Naive thymus-derived CD8-positive, alpha-beta T cell (primary cell): Measurements from ENCODE around the gene FYB1. TPM values are rescaled to one million over a fixed set of nuclear protein-coding genes. Genes with fewer than 3 reads are reported as not detected.

Experiments used
- ATAC-seq, 2 donors: fragments of 150-1000 bp; cut with Tn5 transposase in 1 of 2; sonication (Bioruptor Pico), chemical (Tn5 transposase) in 1 of 2; 1 replicate in 1 of 2; 2 replicates in 1 of 2; pipeline ENCODE4 v1.10.0; 2021; ENCODE audit warnings: mild to moderate bottlenecking in 2 of 2, moderate library complexity in 2 of 2
- POLR2A ChIA-PET: fragments of 350-600 bp; sonication (Branson Sonifier 250); formaldehyde crosslinking; loops from one replicate; lab custom pipeline; 2021; ENCODE audit warnings: antibody characterized with exemption; lab: Charles Lee
- DNase-seq, 10 donors: peaks; one replicate each; pipeline versions ENCODE4 v3.0.0 to v3.0.0-alpha.2; 2020 to 2022
- H3K27ac Mint-ChIP-seq, 10 donors: one replicate each; pipeline ENCODE4 v1.8.0; 2020 to 2022; ENCODE audit warnings: mild to moderate bottlenecking in 10 of 10, mixed read lengths in 10 of 10, moderate library complexity in 4 of 10, inconsistent platforms in 1 of 10
- H3K27me3 Mint-ChIP-seq, 5 donors: one replicate each; pipeline ENCODE4 v1.8.0; 2021 to 2022; ENCODE audit warnings: mixed read lengths in 5 of 5
- H3K36me3 Mint-ChIP-seq, 3 donors: one replicate each; pipeline ENCODE4 v1.8.0; 2020 to 2022; ENCODE audit warnings: mixed read lengths in 3 of 3, mild to moderate bottlenecking in 2 of 3, inconsistent platforms in 1 of 3
- H3K4me1 Mint-ChIP-seq, 4 donors: one replicate each; pipeline ENCODE4 v1.8.0; 2021 to 2022; ENCODE audit warnings: mixed read lengths in 4 of 4
- H3K4me3 Mint-ChIP-seq, 10 donors: one replicate each; pipeline ENCODE4 v1.8.0; 2020 to 2022; ENCODE audit warnings: mild to moderate bottlenecking in 10 of 10, mixed read lengths in 10 of 10, moderate library complexity in 6 of 10, inconsistent platforms in 1 of 10
- H3K9me3 Mint-ChIP-seq, 9 donors: one replicate each; pipeline ENCODE4 v1.8.0; 2020 to 2022; ENCODE audit warnings: mixed read lengths in 9 of 9, mild to moderate bottlenecking in 3 of 9, inconsistent platforms in 1 of 9, moderate library complexity in 1 of 9
- polyA plus RNA-seq, 3 donors: library from polyadenylated mRNA; unstranded; fragments of 300-500 nt; fragmentation: Illumina TruSeq; gene quantifications; one replicate each; pipeline ENCODE4 v1.2.3, GENCODE V29; 2021
- total RNA-seq, 8 experiments: library from RNA in 2 of 8; stranded (reverse) in 2 of 8; gene quantifications; one replicate each; pipeline ENCODE4 v1.2.3 and lab custom pipeline; 2021 to 2026

The FYB1 gene
- total and polyA plus RNA-seq, 5 experiments from 2014 or later: 181 to 642 (median 431) TPM

GRCh38 chr5:39091940-39092580 is 127.3 kb downstream of the FYB1 start:
- H3K27ac Mint-ChIP-seq: peak overlapping the region in 1 of 10 donors; percentile 53
- no peaks in the 10 kb centered on the region for H3K9me3 Mint-ChIP-seq
- H3K4me3 Mint-ChIP-seq: no peak overlapping the region
- H3K36me3 Mint-ChIP-seq: no peaks in the 10 kb centered on the region
- no peak for DNase-seq
- peaks cover 0 to 1% (median under 1%) of the 10 kb centered on the region in 4 donors for H3K4me1 Mint-ChIP-seq
- POLR2A ChIA-PET: no interaction called here
- H3K27me3 Mint-ChIP-seq: peaks cover 0 to 8% (median 0%) of the 10 kb centered on the region in 5 donors
- no peak for ATAC-seq

GRCh38 chr5:39083968-39084367 is 135.4 kb downstream of the FYB1 start:
- DNase-seq (no peak), ATAC-seq (no peak)
- Mint-ChIP-seq H3K36me3 (peaks cover 0 to 2% (median 0%) of the 10 kb centered on the region in 3 donors), H3K4me3 (no peak overlapping the region), H3K27ac (no peak overlapping the region), H3K9me3 (no peaks in the 10 kb centered on the region), H3K4me1 (peaks cover 0 to 3% (median under 1%) of the 10 kb centered on the region in 4 donors), H3K27me3 (peaks cover 13 to 44% (median 26%) of the 10 kb centered on the region in 5 donors)
- POLR2A ChIA-PET: no interaction called here

GRCh38 chr5:39082995-39083394 is 136.4 kb downstream of the FYB1 start:
- no peak overlapping the region for H3K27ac Mint-ChIP-seq
- H3K4me1 Mint-ChIP-seq: peaks cover 0 to 3% (median under 1%) of the 10 kb centered on the region in 4 donors
- H3K9me3 Mint-ChIP-seq: no peaks in the 10 kb centered on the region
- POLR2A ChIA-PET: no interaction called here
- ATAC-seq: no peak
- no peak overlapping the region for H3K4me3 Mint-ChIP-seq
- H3K27me3 Mint-ChIP-seq: peaks cover 16 to 44% (median 26%) of the 10 kb centered on the region in 5 donors
- H3K36me3 Mint-ChIP-seq: peaks cover 0 to 2% (median 0%) of the 10 kb centered on the region in 3 donors
- no peak for DNase-seq

- H3K27ac Mint-ChIP-seq: peak overlapping the region in 1 of 10 donors; percentile 59
- DNase-seq (peak in 2 of 10 donors; percentile 19 to 25), ATAC-seq (no peak)
- peaks cover 0 to 2% (median 0%) of the 10 kb centered on the region in 3 donors for H3K36me3 Mint-ChIP-seq
- POLR2A ChIA-PET: no interaction called here
- H3K9me3 Mint-ChIP-seq: no peaks in the 10 kb centered on the region
- H3K4me3 Mint-ChIP-seq: no peak overlapping the region
- H3K27me3 Mint-ChIP-seq: peaks cover 23 to 59% (median 30%) of the 10 kb centered on the region in 5 donors
- peaks cover 0 to 18% (median 4%) of the 10 kb centered on the region in 4 donors for H3K4me1 Mint-ChIP-seq
These were observed 138.7 kb downstream of the FYB1 start for GRCh38 chr5:39080597-39081204.

GRCh38 chr5:39080168-39080567 is 139.2 kb downstream of the FYB1 start:
- H3K36me3 Mint-ChIP-seq: peaks cover 0 to 2% (median 0%) of the 10 kb centered on the region in 3 donors
- POLR2A ChIA-PET: no interaction called here
- H3K9me3 Mint-ChIP-seq: no peaks in the 10 kb centered on the region
- peaks cover 21 to 54% (median 30%) of the 10 kb centered on the region in 5 donors for H3K27me3 Mint-ChIP-seq
- H3K4me1 Mint-ChIP-seq: peaks cover 3 to 22% (median 7%) of the 10 kb centered on the region in 4 donors
- no peak overlapping the region for H3K4me3 Mint-ChIP-seq
- DNase-seq (no peak), ATAC-seq (no peak)
- H3K27ac Mint-ChIP-seq: no peak overlapping the region

GRCh38 chr5:39079147-39079546 is 140.2 kb downstream of the FYB1 start:
- POLR2A ChIA-PET: interaction anchor here (0.5 to 0.7 kb wide), 2 partner anchors 39 to 469 kb away, joined by 3 to 4 read pairs; no protein-coding TSS in a partner anchor
- peaks cover 21 to 50% (median 30%) of the 10 kb centered on the region in 5 donors for H3K27me3 Mint-ChIP-seq
- H3K9me3 Mint-ChIP-seq: no peaks in the 10 kb centered on the region
- no peak overlapping the region for H3K4me3 Mint-ChIP-seq
- DNase-seq (no peak), ATAC-seq (no peak)
- H3K4me1 Mint-ChIP-seq: peaks cover 6 to 23% (median 10%) of the 10 kb centered on the region in 4 donors
- no peak overlapping the region for H3K27ac Mint-ChIP-seq
- H3K36me3 Mint-ChIP-seq: peaks cover 0 to 2% (median 0%) of the 10 kb centered on the region in 3 donors

GRCh38 chr5:39076757-39077728 is 142.3 kb downstream of the FYB1 start:
- no peaks in the 10 kb centered on the region for H3K9me3 Mint-ChIP-seq
- peaks cover 0 to 8% (median 0%) of the 10 kb centered on the region in 3 donors for H3K36me3 Mint-ChIP-seq
- ATAC-seq (no peak), DNase-seq (no peak)
- peak overlapping the region in 3 of 10 donors; percentile 1 to 54 (median 18) for H3K4me3 Mint-ChIP-seq
- POLR2A ChIA-PET: no interaction called here
- peak overlapping the region in 3 of 10 donors; percentile 57 to 92 (median 70) for H3K27ac Mint-ChIP-seq
- H3K4me1 Mint-ChIP-seq: peaks cover 13 to 36% (median 17%) of the 10 kb centered on the region in 4 donors
- H3K27me3 Mint-ChIP-seq: peaks cover 15 to 36% (median 27%) of the 10 kb centered on the region in 5 donors

- Mint-ChIP-seq H3K9me3 (no peaks in the 10 kb centered on the region), H3K36me3 (peaks cover 0 to 11% (median 0%) of the 10 kb centered on the region in 3 donors), H3K4me1 (peaks cover 15 to 43% (median 22%) of the 10 kb centered on the region in 4 donors), H3K27me3 (peaks cover 10 to 28% (median 26%) of the 10 kb centered on the region in 5 donors), H3K27ac (peak overlapping the region in 1 of 10 donors; percentile 92), H3K4me3 (peak overlapping the region in 5 of 10 donors; percentile 22 to 96 (median 46))
- POLR2A ChIA-PET: no interaction called here
- DNase-seq (no peak), ATAC-seq (no peak)
These were observed 143.1 kb downstream of the FYB1 start for GRCh38 chr5:39076101-39076756.

GRCh38 chr5:39074017-39074814 is 145.1 kb downstream of the FYB1 start, which contains the start of gene RICTOR:
TSS of gene RICTOR (minus strand) at chr5:39074399. CDS start at chr5:39074377, 22 bp downstream.
- Mint-ChIP-seq H3K27me3 (peaks cover 4 to 23% (median 16%) of the 10 kb centered on the region in 5 donors), H3K4me1 (peaks cover 15 to 56% (median 31%) of the 10 kb centered on the region in 4 donors), H3K27ac (peak within 1 kb of the TSS; percentile 94 to 99 (median 96)), H3K36me3 (peaks cover 0 to 21% (median 11%) of the 10 kb centered on the region in 3 donors), H3K4me3 (peak within 1 kb of the TSS; percentile 90 to 98 (median 96)), H3K9me3 (no peaks in the 10 kb centered on the region)
- peak; percentile 68 to 73 for ATAC-seq
- DNase-seq: peak; percentile 81 to 94 (median 90)
- POLR2A ChIA-PET: interaction anchor here (0.8 to 1.6 kb wide), 4 partner anchors 13 to 144 kb away, joined by 3 to 4 read pairs (median 4); no protein-coding TSS in a partner anchor

GRCh38 chr5:39073767-39074016 is 145.7 kb downstream of the FYB1 start:
- no peaks in the 10 kb centered on the region for H3K9me3 Mint-ChIP-seq
- peaks cover under 1 to 25% (median 14%) of the 10 kb centered on the region in 3 donors for H3K36me3 Mint-ChIP-seq
- peak overlapping the region; percentile 91 to 99 (median 96) for H3K27ac Mint-ChIP-seq
- ATAC-seq (peak; percentile 12 to 39), DNase-seq (peak in 2 of 10 donors; percentile 24 to 36)
- H3K4me1 Mint-ChIP-seq: peaks cover 15 to 59% (median 34%) of the 10 kb centered on the region in 4 donors
- H3K4me3 Mint-ChIP-seq: peak overlapping the region; percentile 89 to 98 (median 96)
- POLR2A ChIA-PET: interaction anchor here (0.8 to 1.6 kb wide), 5 partner anchors 13 to 144 kb away, joined by 3 to 4 read pairs (median 4); no protein-coding TSS in a partner anchor
- peaks cover 4 to 20% (median 15%) of the 10 kb centered on the region in 5 donors for H3K27me3 Mint-ChIP-seq
